Measurements from ENCODE around the gene OSBPL8. TPM values are rescaled to one million over a fixed set of nuclear protein-coding genes. Genes with fewer than 3 reads are reported as not detected.

OSBPL8 gene
- total and polyA plus RNA-seq, 2 donors = 32.7 to 41.7 TPM

DNA sequence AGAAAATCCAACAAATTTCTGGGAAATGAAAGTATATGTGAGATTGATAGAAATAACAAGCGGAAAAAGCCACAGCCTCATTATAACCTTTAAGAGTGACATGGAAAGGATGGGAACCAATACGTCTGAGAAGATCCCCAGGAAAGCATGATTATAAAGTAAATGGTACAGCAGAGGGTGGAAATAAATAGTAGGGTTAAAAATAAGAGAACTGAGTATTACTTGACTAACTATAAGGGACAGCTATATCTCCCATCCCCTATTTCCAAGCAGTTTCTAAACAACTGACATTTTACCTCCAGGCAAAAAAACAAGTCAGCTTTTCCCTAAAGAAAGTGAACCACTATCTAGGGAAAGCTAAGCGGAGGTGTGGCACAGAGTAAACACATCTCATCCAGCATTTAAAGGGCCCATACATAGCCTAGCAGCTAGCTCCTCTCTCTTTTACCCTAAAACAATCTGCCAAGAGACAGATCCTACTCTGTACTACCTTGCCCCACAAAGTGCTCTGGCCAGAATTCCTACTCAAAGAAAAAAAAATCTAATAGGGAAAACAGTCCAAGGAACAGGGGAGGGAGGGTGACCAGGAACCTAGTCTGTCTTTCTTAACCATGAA is 11.2 kb downstream of the OSBPL8 start:
- Histone ChIP-seq H3K4me3 (ENCODE audit: low read length in 2 of 2) (no peak overlapping the region), H3K9me3 (ENCODE audit: control insufficient read depth in 2 of 2, insufficient read depth in 1 of 2, low read length in 1 of 2) (no peaks in the 10 kb centered on the region), H3K36me3 (ENCODE audit: control insufficient read depth in 2 of 2, insufficient read depth in 2 of 2, low read length in 1 of 2) (no peaks in the 10 kb centered on the region), H3K4me1 (ENCODE audit: control insufficient read depth in 2 of 2, insufficient read depth in 2 of 2, low read length in 2 of 2) (peaks cover 3 to 4% of the 10 kb centered on the region in 2 donors), H3K27ac (ENCODE audit: low read depth in 1 of 2, low read length in 1 of 2) (no peak overlapping the region), H3K27me3 (ENCODE audit: control insufficient read depth in 2 of 2, insufficient read depth in 1 of 2, low read length in 1 of 2) (no peaks in the 10 kb centered on the region)
- no peak for DNase-seq (ENCODE audit: low read depth in 6 of 9, low spot score in 9 of 9)
- 98% methylated on average over 3 of the region's 3 CpGs for WGBS

DNA sequence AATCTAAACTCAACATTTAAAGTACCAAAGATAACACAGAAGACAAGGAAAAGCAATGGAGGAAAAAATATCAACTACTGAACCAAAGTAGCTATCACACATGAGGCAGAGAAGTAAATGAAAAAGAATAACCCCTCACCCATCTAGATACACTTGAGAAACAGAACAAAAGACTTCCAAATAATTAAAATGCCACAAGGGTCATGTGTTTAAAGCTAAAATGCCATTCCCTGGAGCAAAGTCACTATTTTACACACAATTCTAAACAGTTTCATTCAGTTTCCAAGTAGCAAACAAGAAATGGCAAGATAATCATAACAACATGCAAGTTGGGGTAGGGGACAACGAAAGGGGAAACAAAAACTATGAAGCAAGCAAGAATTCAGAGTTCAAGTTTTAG is 12.0 kb downstream of the OSBPL8 start:
- 98% methylated on average over 1 of the region's 1 CpG for WGBS
- Histone ChIP-seq H3K36me3 (ENCODE audit: control insufficient read depth in 2 of 2, insufficient read depth in 2 of 2, low read length in 1 of 2) (no peaks in the 10 kb centered on the region), H3K27ac (ENCODE audit: low read depth in 1 of 2, low read length in 1 of 2) (no peak overlapping the region), H3K4me3 (ENCODE audit: low read length in 2 of 2) (no peak overlapping the region), H3K27me3 (ENCODE audit: control insufficient read depth in 2 of 2, insufficient read depth in 1 of 2, low read length in 1 of 2) (no peaks in the 10 kb centered on the region), H3K4me1 (ENCODE audit: control insufficient read depth in 2 of 2, insufficient read depth in 2 of 2, low read length in 2 of 2) (peaks cover 2 to 4% of the 10 kb centered on the region in 2 donors), H3K9me3 (ENCODE audit: control insufficient read depth in 2 of 2, insufficient read depth in 1 of 2, low read length in 1 of 2) (no peaks in the 10 kb centered on the region)
- no peak for DNase-seq (ENCODE audit: low read depth in 6 of 9, low spot score in 9 of 9)

DNA sequence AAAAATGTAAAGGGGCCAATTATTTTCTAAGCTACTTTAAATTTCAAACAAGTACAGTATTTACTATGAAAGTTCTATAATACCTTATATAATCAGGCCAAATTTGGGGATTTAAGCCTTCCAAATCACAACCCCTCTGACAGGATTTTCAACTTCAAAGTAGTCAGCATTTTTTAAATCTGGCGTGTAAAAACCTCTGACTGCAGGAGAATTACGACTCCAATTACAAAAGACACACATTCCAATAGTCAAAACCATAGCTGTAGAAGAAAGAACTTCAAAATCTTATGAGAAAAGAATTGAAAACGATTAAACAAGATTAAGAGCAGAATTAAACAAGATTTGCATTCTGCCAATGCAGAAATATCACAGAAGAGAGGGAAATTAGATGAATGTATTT is 12.7 kb downstream of the OSBPL8 start:
- Histone ChIP-seq H3K4me1 (ENCODE audit: control insufficient read depth in 2 of 2, insufficient read depth in 2 of 2, low read length in 2 of 2) (peaks cover 0 to 4% of the 10 kb centered on the region in 2 donors), H3K4me3 (ENCODE audit: low read length in 2 of 2) (no peak overlapping the region), H3K27ac (ENCODE audit: low read depth in 1 of 2, low read length in 1 of 2) (no peak overlapping the region), H3K9me3 (ENCODE audit: control insufficient read depth in 2 of 2, insufficient read depth in 1 of 2, low read length in 1 of 2) (no peaks in the 10 kb centered on the region), H3K36me3 (ENCODE audit: control insufficient read depth in 2 of 2, insufficient read depth in 2 of 2, low read length in 1 of 2) (no peaks in the 10 kb centered on the region), H3K27me3 (ENCODE audit: control insufficient read depth in 2 of 2, insufficient read depth in 1 of 2, low read length in 1 of 2) (no peaks in the 10 kb centered on the region)
- DNase-seq (ENCODE audit: low read depth in 6 of 9, low spot score in 9 of 9) = no peak
- 89% methylated on average over 3 of the region's 3 CpGs for WGBS

- Histone ChIP-seq H3K9me3 (ENCODE audit: control insufficient read depth in 2 of 2, insufficient read depth in 1 of 2, low read length in 1 of 2) (no peaks in the 10 kb centered on the region), H3K27ac (ENCODE audit: low read depth in 1 of 2, low read length in 1 of 2) (no peak overlapping the region), H3K4me1 (ENCODE audit: control insufficient read depth in 2 of 2, insufficient read depth in 2 of 2, low read length in 2 of 2) (peaks cover 0 to 4% of the 10 kb centered on the region in 2 donors), H3K36me3 (ENCODE audit: control insufficient read depth in 2 of 2, insufficient read depth in 2 of 2, low read length in 1 of 2) (no peaks in the 10 kb centered on the region), H3K4me3 (ENCODE audit: low read length in 2 of 2) (no peak overlapping the region), H3K27me3 (ENCODE audit: control insufficient read depth in 2 of 2, insufficient read depth in 1 of 2, low read length in 1 of 2) (no peaks in the 10 kb centered on the region)
- 95% methylated on average over 1 of the region's 1 CpG for WGBS
- DNase-seq (ENCODE audit: low read depth in 6 of 9, low spot score in 9 of 9) = no peak
Observed at GRCh38 chr12:76545486-76545885, 14.1 kb downstream of the OSBPL8 start.

- Histone ChIP-seq H3K9me3 (ENCODE audit: control insufficient read depth in 2 of 2, insufficient read depth in 1 of 2, low read length in 1 of 2) (no peaks in the 10 kb centered on the region), H3K27me3 (ENCODE audit: control insufficient read depth in 2 of 2, insufficient read depth in 1 of 2, low read length in 1 of 2) (no peaks in the 10 kb centered on the region), H3K36me3 (ENCODE audit: control insufficient read depth in 2 of 2, insufficient read depth in 2 of 2, low read length in 1 of 2) (no peaks in the 10 kb centered on the region), H3K4me3 (ENCODE audit: low read length in 2 of 2) (no peak overlapping the region), H3K27ac (ENCODE audit: low read depth in 1 of 2, low read length in 1 of 2) (no peak overlapping the region), H3K4me1 (ENCODE audit: control insufficient read depth in 2 of 2, insufficient read depth in 2 of 2, low read length in 2 of 2) (peaks cover 0 to 4% of the 10 kb centered on the region in 2 donors)
- WGBS = 97% methylated on average over 4 of the region's 4 CpGs
- DNase-seq (ENCODE audit: low read depth in 6 of 9, low spot score in 9 of 9) = no peak
Observed at GRCh38 chr12:76544601-76545261, 14.8 kb downstream of the OSBPL8 start.

GRCh38 chr12:76543813-76544347 is 15.7 kb downstream of the OSBPL8 start:
- H3K27me3 ChIP-seq (ENCODE audit: control insufficient read depth in 2 of 2, insufficient read depth in 1 of 2, low read length in 1 of 2) = no peaks in the 10 kb centered on the region
- no peak overlapping the region for H3K4me3 ChIP-seq (ENCODE audit: low read length in 2 of 2)
- 97% methylated on average over 4 of the region's 4 CpGs for WGBS
- H3K36me3 ChIP-seq (ENCODE audit: control insufficient read depth in 2 of 2, insufficient read depth in 2 of 2, low read length in 1 of 2) = no peaks in the 10 kb centered on the region
- no peak overlapping the region for H3K27ac ChIP-seq (ENCODE audit: low read depth in 1 of 2, low read length in 1 of 2)
- no peaks in the 10 kb centered on the region for H3K9me3 ChIP-seq (ENCODE audit: control insufficient read depth in 2 of 2, insufficient read depth in 1 of 2, low read length in 1 of 2)
- H3K4me1 ChIP-seq (ENCODE audit: control insufficient read depth in 2 of 2, insufficient read depth in 2 of 2, low read length in 2 of 2) = peaks cover 0 to 4% of the 10 kb centered on the region in 2 donors
- no peak for DNase-seq (ENCODE audit: low read depth in 6 of 9, low spot score in 9 of 9)

- 92% methylated on average over 5 of the region's 5 CpGs for WGBS
- H3K27ac ChIP-seq (ENCODE audit: low read depth in 1 of 2, low read length in 1 of 2) = no peak overlapping the region
Observed at GRCh38 chr12:76542908-76543307, 16.7 kb downstream of the OSBPL8 start.

GRCh38 chr12:76539727-76540126 is 19.8 kb downstream of the OSBPL8 start:
- no peak for DNase-seq (ENCODE audit: low read depth in 6 of 9, low spot score in 9 of 9)
- Histone ChIP-seq H3K4me1 (ENCODE audit: control insufficient read depth in 2 of 2, insufficient read depth in 2 of 2, low read length in 2 of 2) (no peaks in the 10 kb centered on the region), H3K4me3 (ENCODE audit: low read length in 2 of 2) (no peak overlapping the region), H3K27ac (ENCODE audit: low read depth in 1 of 2, low read length in 1 of 2) (no peak overlapping the region), H3K36me3 (ENCODE audit: control insufficient read depth in 2 of 2, insufficient read depth in 2 of 2, low read length in 1 of 2) (peaks cover 0 to 5% of the 10 kb centered on the region in 2 donors), H3K27me3 (ENCODE audit: control insufficient read depth in 2 of 2, insufficient read depth in 1 of 2, low read length in 1 of 2) (no peaks in the 10 kb centered on the region), H3K9me3 (ENCODE audit: control insufficient read depth in 2 of 2, insufficient read depth in 1 of 2, low read length in 1 of 2) (no peaks in the 10 kb centered on the region)
- 94% methylated on average over 6 of the region's 6 CpGs for WGBS

More at GRCh38 chr12:76542908-76543307, 16.7 kb downstream of the OSBPL8 start:
- no peak overlapping the region for H3K4me3 ChIP-seq (ENCODE audit: low read length in 2 of 2)
- H3K9me3 ChIP-seq (ENCODE audit: control insufficient read depth in 2 of 2, insufficient read depth in 1 of 2, low read length in 1 of 2) = no peaks in the 10 kb centered on the region
- no peaks in the 10 kb centered on the region for H3K4me1 ChIP-seq (ENCODE audit: control insufficient read depth in 2 of 2, insufficient read depth in 2 of 2, low read length in 2 of 2)
- DNase-seq (ENCODE audit: low read depth in 6 of 9, low spot score in 9 of 9) = no peak
- no peaks in the 10 kb centered on the region for H3K27me3 ChIP-seq (ENCODE audit: control insufficient read depth in 2 of 2, insufficient read depth in 1 of 2, low read length in 1 of 2)
- H3K36me3 ChIP-seq (ENCODE audit: control insufficient read depth in 2 of 2, insufficient read depth in 2 of 2, low read length in 1 of 2) = no peaks in the 10 kb centered on the region

GRCh38 chr12:76537923-76538322 is 21.6 kb downstream of the OSBPL8 start:
- H3K4me3 ChIP-seq (ENCODE audit: low read length in 2 of 2) = no peak overlapping the region
- H3K4me1 ChIP-seq (ENCODE audit: control insufficient read depth in 2 of 2, insufficient read depth in 2 of 2, low read length in 2 of 2) = no peaks in the 10 kb centered on the region
- WGBS = 96% methylated on average over 2 of the region's 2 CpGs
- H3K36me3 ChIP-seq (ENCODE audit: control insufficient read depth in 2 of 2, insufficient read depth in 2 of 2, low read length in 1 of 2) = peaks cover 0 to 5% of the 10 kb centered on the region in 2 donors
- H3K9me3 ChIP-seq (ENCODE audit: control insufficient read depth in 2 of 2, insufficient read depth in 1 of 2, low read length in 1 of 2) = no peaks in the 10 kb centered on the region
- no peak for DNase-seq (ENCODE audit: low read depth in 6 of 9, low spot score in 9 of 9)
- H3K27me3 ChIP-seq (ENCODE audit: control insufficient read depth in 2 of 2, insufficient read depth in 1 of 2, low read length in 1 of 2) = no peaks in the 10 kb centered on the region
- H3K27ac ChIP-seq (ENCODE audit: low read depth in 1 of 2, low read length in 1 of 2) = no peak overlapping the region

Data from thymus (tissue), 11 donors.